Measurements from ENCODE around the gene PFKP. TPM values are rescaled to one million over a fixed set of nuclear protein-coding genes. Genes with fewer than 3 reads are reported as not detected.

PFKP gene
- total RNA-seq, 1 donor from 2014 or later = 46.7 TPM

DNA sequence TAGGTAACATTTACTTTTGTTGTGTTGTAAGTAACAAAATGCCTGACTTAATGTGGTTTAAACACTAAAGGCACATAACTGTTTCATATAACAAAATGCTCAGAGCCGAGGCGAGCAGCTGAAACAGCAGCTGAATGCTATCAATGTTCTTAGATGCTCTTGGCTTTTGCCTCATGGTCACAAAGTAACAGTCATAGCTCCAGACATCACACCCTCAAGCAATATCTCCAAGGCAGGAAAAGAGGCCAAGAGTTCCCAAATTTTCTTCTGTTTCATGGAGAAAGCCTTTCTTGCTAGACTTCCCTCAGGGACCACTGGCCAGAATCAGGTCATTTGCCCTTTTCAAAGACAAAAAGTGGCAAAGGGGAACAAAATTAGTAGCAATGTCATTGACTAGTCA, 43.5 kb upstream of the PFKP start:
- Histone ChIP-seq H3K4me1 (no peaks in the 10 kb centered on the region), H3K9me3 (no peaks in the 10 kb centered on the region), H3K36me3 (no peaks in the 10 kb centered on the region), H3K27me3 (no peaks in the 10 kb centered on the region), H3K27ac (no peak overlapping the region), H3K4me3 (no peak overlapping the region)
- intact Hi-C loops (cut with DNase I) = no loop called here
- no peak for DNase-seq (ENCODE audit: extremely low spot score in 2 of 2)
- TF ChIP-seq POLR2AphosphoS5 (IDR thresholded peaks at IDR 0.05; ENCODE audit: insufficient read depth in 1 of 2, low read depth in 1 of 2) (no peak), POLR2A (IDR thresholded peaks at IDR 0.05) (no peak)
- TF ChIP-seq, protein P1, sequence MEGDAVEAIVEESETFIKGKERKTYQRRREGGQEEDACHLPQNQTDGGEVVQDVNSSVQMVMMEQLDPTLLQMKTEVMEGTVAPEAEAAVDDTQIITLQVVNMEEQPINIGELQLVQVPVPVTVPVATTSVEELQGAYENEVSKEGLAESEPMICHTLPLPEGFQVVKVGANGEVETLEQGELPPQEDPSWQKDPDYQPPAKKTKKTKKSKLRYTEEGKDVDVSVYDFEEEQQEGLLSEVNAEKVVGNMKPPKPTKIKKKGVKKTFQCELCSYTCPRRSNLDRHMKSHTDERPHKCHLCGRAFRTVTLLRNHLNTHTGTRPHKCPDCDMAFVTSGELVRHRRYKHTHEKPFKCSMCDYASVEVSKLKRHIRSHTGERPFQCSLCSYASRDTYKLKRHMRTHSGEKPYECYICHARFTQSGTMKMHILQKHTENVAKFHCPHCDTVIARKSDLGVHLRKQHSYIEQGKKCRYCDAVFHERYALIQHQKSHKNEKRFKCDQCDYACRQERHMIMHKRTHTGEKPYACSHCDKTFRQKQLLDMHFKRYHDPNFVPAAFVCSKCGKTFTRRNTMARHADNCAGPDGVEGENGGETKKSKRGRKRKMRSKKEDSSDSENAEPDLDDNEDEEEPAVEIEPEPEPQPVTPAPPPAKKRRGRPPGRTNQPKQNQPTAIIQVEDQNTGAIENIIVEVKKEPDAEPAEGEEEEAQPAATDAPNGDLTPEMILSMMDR (IDR thresholded peaks at IDR 0.05) = no peak

DNA sequence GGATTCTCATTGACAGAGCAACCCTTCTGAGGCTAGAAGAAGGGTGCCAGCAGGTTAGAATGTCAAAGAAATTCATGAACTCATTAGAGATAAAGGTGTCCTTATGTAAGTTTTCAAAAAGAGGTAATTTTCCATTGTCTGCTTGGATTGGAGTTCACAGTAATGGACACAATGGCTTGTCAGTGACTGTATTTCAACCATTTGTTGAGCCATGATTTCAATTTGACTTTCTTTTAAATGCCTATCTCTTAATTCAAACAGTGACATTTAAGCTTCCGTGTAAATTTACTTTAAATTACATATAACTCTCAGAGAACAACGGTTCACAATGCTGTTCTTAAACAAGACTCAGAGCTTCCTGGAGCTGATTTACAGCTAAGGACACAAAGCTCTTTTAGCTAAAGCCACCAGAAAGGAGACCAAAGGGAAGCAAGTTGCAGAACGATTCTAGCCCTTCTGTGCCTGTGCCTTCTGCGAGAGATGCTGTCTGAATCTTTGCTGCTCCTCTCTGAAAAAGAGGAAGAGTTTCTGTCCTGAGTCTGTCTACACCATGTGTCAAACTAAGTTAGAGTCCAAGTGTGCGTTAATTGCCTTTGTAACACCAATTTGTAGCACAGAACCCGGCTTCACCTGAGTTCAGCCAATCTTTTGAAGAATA, 42.2 kb upstream of the PFKP start:
- intact Hi-C loops (cut with DNase I) = no loop called here
- H3K4me3 ChIP-seq = no peak overlapping the region
- no peak for DNase-seq (ENCODE audit: extremely low spot score in 2 of 2)
- no peaks in the 10 kb centered on the region for H3K4me1 ChIP-seq
- no peaks in the 10 kb centered on the region for H3K36me3 ChIP-seq
- H3K27me3 ChIP-seq = no peaks in the 10 kb centered on the region
- no peak overlapping the region for H3K27ac ChIP-seq
- no peaks in the 10 kb centered on the region for H3K9me3 ChIP-seq
- TF ChIP-seq, protein P1 (IDR thresholded peaks at IDR 0.05) = no peak
- TF ChIP-seq POLR2AphosphoS5 (IDR thresholded peaks at IDR 0.05; ENCODE audit: insufficient read depth in 1 of 2, low read depth in 1 of 2) (no peak), POLR2A (IDR thresholded peaks at IDR 0.05) (no peak)

DNA sequence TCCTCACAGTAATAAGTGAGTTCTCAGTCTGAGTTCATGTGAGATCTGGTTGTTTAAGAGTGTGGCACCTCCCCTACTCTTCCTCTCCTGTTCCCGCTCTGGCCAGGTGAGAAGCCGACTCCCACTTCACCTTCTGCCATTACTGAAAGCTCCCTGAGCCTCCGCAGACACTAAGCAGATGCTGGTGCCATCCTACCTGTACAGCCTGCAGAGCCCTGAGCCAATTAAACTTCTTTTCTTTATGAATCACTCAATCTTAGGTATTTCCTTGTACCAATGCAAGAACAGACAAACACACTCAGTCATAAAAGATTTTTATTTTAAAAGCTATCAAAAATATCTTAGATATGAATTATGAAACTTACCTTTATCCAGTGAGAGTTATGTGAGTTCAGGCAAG, 39.5 kb upstream of the PFKP start:
- DNase-seq (ENCODE audit: extremely low spot score in 2 of 2) = no peak
- intact Hi-C loops (cut with DNase I) = no loop called here

DNA sequence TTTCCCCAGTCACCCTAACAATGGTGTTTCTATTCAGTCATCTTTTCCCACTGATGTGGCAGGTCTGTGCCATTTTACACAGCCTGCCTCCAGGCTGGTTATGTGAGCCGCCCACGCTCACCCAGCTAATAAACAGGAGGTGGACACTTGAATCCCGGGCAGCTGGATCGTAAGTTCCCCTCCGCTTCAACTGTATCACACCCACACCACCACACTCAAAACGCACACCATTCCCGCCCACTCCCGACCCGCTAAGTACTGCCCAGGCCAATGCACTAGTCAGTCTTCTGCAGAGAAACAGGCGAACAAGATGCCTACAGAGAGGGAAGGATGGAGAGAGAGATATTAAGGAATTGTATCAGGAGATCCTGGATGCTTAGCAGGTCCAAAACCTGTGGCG, 38.9 kb upstream of the PFKP start:
- intact Hi-C loops (cut with DNase I) = no loop called here
- Histone ChIP-seq H3K36me3 (no peaks in the 10 kb centered on the region), H3K4me3 (no peak overlapping the region), H3K27me3 (no peaks in the 10 kb centered on the region), H3K27ac (no peak overlapping the region), H3K9me3 (no peaks in the 10 kb centered on the region), H3K4me1 (no peaks in the 10 kb centered on the region)
- DNase-seq (ENCODE audit: extremely low spot score in 2 of 2) = no peak
- no peak for TF ChIP-seq POLR2AphosphoS5 (IDR thresholded peaks at IDR 0.05; ENCODE audit: insufficient read depth in 1 of 2, low read depth in 1 of 2)
- TF ChIP-seq POLR2A (IDR thresholded peaks at IDR 0.05) = no peak
- TF ChIP-seq, protein P1 (IDR thresholded peaks at IDR 0.05) = no peak

More for the DNA sequence above, 39.5 kb upstream of the PFKP start:
- no peak for TF ChIP-seq POLR2A (IDR thresholded peaks at IDR 0.05)
- TF ChIP-seq, protein P1 (IDR thresholded peaks at IDR 0.05) = no peak
- no peak for TF ChIP-seq POLR2AphosphoS5 (IDR thresholded peaks at IDR 0.05; ENCODE audit: insufficient read depth in 1 of 2, low read depth in 1 of 2)
- H3K4me3 ChIP-seq = no peak overlapping the region
- no peak overlapping the region for H3K27ac ChIP-seq
- no peaks in the 10 kb centered on the region for H3K4me1 ChIP-seq
- H3K27me3 ChIP-seq = no peaks in the 10 kb centered on the region
- no peaks in the 10 kb centered on the region for H3K36me3 ChIP-seq
- H3K9me3 ChIP-seq = no peaks in the 10 kb centered on the region

DNA sequence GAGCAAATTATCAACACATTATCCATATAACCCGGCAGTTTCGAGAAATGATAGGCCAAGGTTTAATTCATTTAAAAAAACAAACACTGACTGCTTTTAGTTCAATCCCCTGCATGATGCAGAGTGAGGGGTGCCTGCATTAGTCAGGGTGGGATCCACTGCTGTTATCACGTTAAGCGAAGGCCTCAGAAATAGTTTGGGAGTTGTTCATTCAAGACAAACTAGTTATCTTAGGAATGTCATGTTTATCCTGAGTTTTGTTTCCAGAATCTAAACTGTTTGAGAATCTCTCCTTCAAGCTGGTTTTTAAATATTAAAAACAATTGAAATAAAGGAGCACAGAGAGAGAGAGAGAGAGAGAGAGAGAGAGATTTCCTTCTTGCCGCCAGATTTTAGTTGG, 36.6 kb upstream of the PFKP start:
- Histone ChIP-seq H3K4me3 (no peak overlapping the region), H3K36me3 (no peaks in the 10 kb centered on the region), H3K9me3 (no peaks in the 10 kb centered on the region), H3K27me3 (no peaks in the 10 kb centered on the region), H3K4me1 (no peaks in the 10 kb centered on the region), H3K27ac (no peak overlapping the region)
- intact Hi-C loops (cut with DNase I) = no loop called here
- DNase-seq (ENCODE audit: extremely low spot score in 2 of 2) = no peak
- no peak for TF ChIP-seq POLR2AphosphoS5 (IDR thresholded peaks at IDR 0.05; ENCODE audit: insufficient read depth in 1 of 2, low read depth in 1 of 2)
- TF ChIP-seq, protein P1 (IDR thresholded peaks at IDR 0.05) = no peak
- no peak for TF ChIP-seq POLR2A (IDR thresholded peaks at IDR 0.05)
